SU-DHL-6 (cell line): ENCODE data around the gene MTA3.

Experiments used
- CTCF ChIP-seq: fragments of 200-600 bp; sonication (generic); IDR thresholded peaks from one replicate; pipeline ENCODE4 v1.5.1; 2017; ENCODE audit warnings: antibody characterized with exemption, mild to moderate bottlenecking, low read length, moderate library complexity; ENCODE audit not compliant: insufficient read depth, poor library complexity, severe bottlenecking
- EZH2phosphoT487 ChIP-seq: fragments of 200-600 bp; sonication (generic), shearing (Covaris generic); conservative IDR thresholded peaks from 2 replicates; pipeline ENCODE4 v1.6.1; 2018; ENCODE audit warnings: mild to moderate bottlenecking, antibody characterized with exemption, low read length, moderate library complexity, mixed read lengths

GRCh38 chr2:42673989-42674579 is 105.7 kb downstream of the MTA3 start:
- TF ChIP-seq CTCF: no peak
- TF ChIP-seq EZH2phosphoT487: no peak
